OCI-LY7 (cell line): Measurements from ENCODE around the gene SMTNL1. TPM values are rescaled to one million over a fixed set of nuclear protein-coding genes. Genes with fewer than 3 reads are reported as not detected.

Source experiments
- BruUV-seq: library from RNA; stranded (reverse); fragments of 400-500 nt; replicated peaks from 2 replicates; lab custom pipeline; 2021; lab: Mats Ljungman, UMichigan
- CTCF ChIA-PET: fragments of 300-600 bp; sonication (Branson Sonifier 250); formaldehyde crosslinking; loops from one replicate; lab custom pipeline; 2022; ENCODE audit warnings: antibody characterized with exemption; ENCODE audit not compliant: unreplicated experiment; lab: Charles Lee
- POLR2A ChIA-PET: fragments of 300-600 bp; sonication (Branson Sonifier 250); formaldehyde crosslinking; loops from one replicate; lab custom pipeline; 2022; ENCODE audit warnings: antibody characterized with exemption; lab: Charles Lee
- DNase-seq: peaks from one replicate; pipeline ENCODE4 v3.0.0-alpha.2; 2015; ENCODE audit warnings: low spot score
- H2AFZ ChIP-seq: fragments of 200-600 bp; sonication (generic), shearing (Covaris generic); 2 replicates; pipeline ENCODE4 v1.6.1; 2014; ENCODE audit warnings: mild to moderate bottlenecking, antibody characterized with exemption, low read length, moderate library complexity
- H3K27ac ChIP-seq: fragments of 200-600 bp; sonication (generic); 2 replicates; pipeline ENCODE4 v1.5.1; 2014; ENCODE audit warnings: mixed run types, low read depth, mild to moderate bottlenecking, moderate library complexity, low read length, inconsistent platforms; ENCODE audit not compliant: poor library complexity, severe bottlenecking
- H3K36me3 ChIP-seq: fragments of 200-600 bp; sonication (generic); 2 replicates; pipeline ENCODE4 v1.6.1; 2014; ENCODE audit warnings: mild to moderate bottlenecking, antibody characterized with exemption, low read length, moderate library complexity, mixed read lengths; ENCODE audit not compliant: insufficient read depth
- H3K4me1 ChIP-seq: fragments of 200-600 bp; sonication (generic); 2 replicates; pipeline ENCODE4 v1.5.1; 2014; ENCODE audit warnings: mild to moderate bottlenecking, low read length; ENCODE audit not compliant: insufficient read depth, poor library complexity, severe bottlenecking
- H3K4me2 ChIP-seq: fragments of 200-600 bp; sonication (generic); 2 replicates; pipeline ENCODE4 v1.6.1; 2014; ENCODE audit warnings: mild to moderate bottlenecking, low read length
- H3K4me3 ChIP-seq: fragments of 200-600 bp; sonication (generic); 2 replicates; pipeline ENCODE4 v1.5.1; 2014; ENCODE audit warnings: mild to moderate bottlenecking, low read depth, low read length; ENCODE audit not compliant: poor library complexity, severe bottlenecking
- H3K79me2 ChIP-seq: fragments of 200-600 bp; sonication (generic); 2 replicates; pipeline ENCODE4 v1.6.1; 2016; ENCODE audit warnings: low read depth, mild to moderate bottlenecking, low read length, moderate library complexity, mixed read lengths; ENCODE audit not compliant: insufficient read depth
- H3K9me2 ChIP-seq: fragments of 200-600 bp; sonication (generic); 2 replicates; pipeline ENCODE4 v1.6.1; 2016; ENCODE audit warnings: mild to moderate bottlenecking, low read length, mixed read lengths; ENCODE audit not compliant: insufficient read depth
- H3K9me3 ChIP-seq: fragments of 200-600 bp; sonication (generic); 2 replicates; pipeline ENCODE4 v1.6.1; 2014; ENCODE audit warnings: mild to moderate bottlenecking, mixed run types, low read length, mixed read lengths
- H4K20me1 ChIP-seq: fragments of 200-600 bp; sonication (generic); 2 replicates; pipeline ENCODE4 v1.6.1; 2014; ENCODE audit warnings: mild to moderate bottlenecking, antibody characterized with exemption, low read length, moderate library complexity, mixed read lengths; ENCODE audit not compliant: insufficient read depth
- EZH2phosphoT487 ChIP-seq: fragments of 200-600 bp; sonication (generic); IDR thresholded peaks from 2 replicates; pipeline ENCODE4 v1.6.1; 2018; ENCODE audit warnings: low read depth, borderline replicate concordance, mild to moderate bottlenecking, mixed run types, antibody characterized with exemption, low read length, moderate library complexity, mixed read lengths
- intact Hi-C: fragments of 100-400 bp; cut with micrococcal nuclease; formaldehyde crosslinking; loops from one replicate; pipeline ENCODE4 v1.10.0; 2022; ENCODE audit not compliant: unreplicated experiment
- total RNA-seq, 2 experiments: library from RNA; depleted of rRNA in 1 of 2; stranded (reverse); fragments of >200 nt in 1 of 2; shearing (Covaris generic) in 1 of 2; gene quantifications; 2 replicates each; pipeline ENCODE4 v1.2.3, GENCODE V29; 2014 to 2022
- TF ChIP-seq, protein P1 (sequence below): fragments of 200-600 bp; sonication (generic); conservative IDR thresholded peaks from 2 replicates; pipeline ENCODE4 v1.5.1; 2014; ENCODE audit warnings: mild to moderate bottlenecking, antibody characterized with exemption, low read length, moderate library complexity, mixed read lengths

The SMTNL1 gene
- total RNA-seq, 2 experiments from 2014 or later = not detected

GRCh38 chr11:57513911-57514537 lies 23.4 kb upstream of the SMTNL1 start:
- peak overlapping the region; percentile 91 for H3K4me3 ChIP-seq
- peak overlapping the region; percentile 79; the same call in 1 of the 2 replicates for H2AFZ ChIP-seq
- POLR2A ChIA-PET = interaction anchor here (0.6 to 5.9 kb wide), 9 partner anchors 8 to 149 kb away, joined by 3 to 64 read pairs (median 5); partner anchors contain the start of gene TIMM10
- H3K9me3 ChIP-seq = no peaks in the 10 kb centered on the region
- no peaks in the 10 kb centered on the region for H3K9me2 ChIP-seq
- peaks cover 43% of the 10 kb centered on the region for H3K4me1 ChIP-seq
- BruUV-seq = no TSS peak
- peaks cover 40% of the 10 kb centered on the region; the same call in 1 of the 2 replicates for H3K79me2 ChIP-seq
- intact Hi-C loops = loop anchor here (5.0 to 10.0 kb wide), 2 partner anchors 153 to 1581 kb away; partner anchors contain the start of gene ZDHHC5
- TF ChIP-seq EZH2phosphoT487 = no peak
- TF ChIP-seq, protein P1, sequence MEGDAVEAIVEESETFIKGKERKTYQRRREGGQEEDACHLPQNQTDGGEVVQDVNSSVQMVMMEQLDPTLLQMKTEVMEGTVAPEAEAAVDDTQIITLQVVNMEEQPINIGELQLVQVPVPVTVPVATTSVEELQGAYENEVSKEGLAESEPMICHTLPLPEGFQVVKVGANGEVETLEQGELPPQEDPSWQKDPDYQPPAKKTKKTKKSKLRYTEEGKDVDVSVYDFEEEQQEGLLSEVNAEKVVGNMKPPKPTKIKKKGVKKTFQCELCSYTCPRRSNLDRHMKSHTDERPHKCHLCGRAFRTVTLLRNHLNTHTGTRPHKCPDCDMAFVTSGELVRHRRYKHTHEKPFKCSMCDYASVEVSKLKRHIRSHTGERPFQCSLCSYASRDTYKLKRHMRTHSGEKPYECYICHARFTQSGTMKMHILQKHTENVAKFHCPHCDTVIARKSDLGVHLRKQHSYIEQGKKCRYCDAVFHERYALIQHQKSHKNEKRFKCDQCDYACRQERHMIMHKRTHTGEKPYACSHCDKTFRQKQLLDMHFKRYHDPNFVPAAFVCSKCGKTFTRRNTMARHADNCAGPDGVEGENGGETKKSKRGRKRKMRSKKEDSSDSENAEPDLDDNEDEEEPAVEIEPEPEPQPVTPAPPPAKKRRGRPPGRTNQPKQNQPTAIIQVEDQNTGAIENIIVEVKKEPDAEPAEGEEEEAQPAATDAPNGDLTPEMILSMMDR = no peak
- H4K20me1 ChIP-seq = no peaks in the 10 kb centered on the region
- CTCF ChIA-PET = interaction anchor here (1.5 to 5.2 kb wide), 2 partner anchors 13 to 20 kb away, joined by 8 to 21 read pairs; no protein-coding TSS in a partner anchor
- peak; percentile 62 for DNase-seq
- peak overlapping the region; percentile 87 for H3K4me2 ChIP-seq
- H3K27ac ChIP-seq = peak overlapping the region; percentile 65
- H3K36me3 ChIP-seq = peaks cover 21% of the 10 kb centered on the region

DNA sequence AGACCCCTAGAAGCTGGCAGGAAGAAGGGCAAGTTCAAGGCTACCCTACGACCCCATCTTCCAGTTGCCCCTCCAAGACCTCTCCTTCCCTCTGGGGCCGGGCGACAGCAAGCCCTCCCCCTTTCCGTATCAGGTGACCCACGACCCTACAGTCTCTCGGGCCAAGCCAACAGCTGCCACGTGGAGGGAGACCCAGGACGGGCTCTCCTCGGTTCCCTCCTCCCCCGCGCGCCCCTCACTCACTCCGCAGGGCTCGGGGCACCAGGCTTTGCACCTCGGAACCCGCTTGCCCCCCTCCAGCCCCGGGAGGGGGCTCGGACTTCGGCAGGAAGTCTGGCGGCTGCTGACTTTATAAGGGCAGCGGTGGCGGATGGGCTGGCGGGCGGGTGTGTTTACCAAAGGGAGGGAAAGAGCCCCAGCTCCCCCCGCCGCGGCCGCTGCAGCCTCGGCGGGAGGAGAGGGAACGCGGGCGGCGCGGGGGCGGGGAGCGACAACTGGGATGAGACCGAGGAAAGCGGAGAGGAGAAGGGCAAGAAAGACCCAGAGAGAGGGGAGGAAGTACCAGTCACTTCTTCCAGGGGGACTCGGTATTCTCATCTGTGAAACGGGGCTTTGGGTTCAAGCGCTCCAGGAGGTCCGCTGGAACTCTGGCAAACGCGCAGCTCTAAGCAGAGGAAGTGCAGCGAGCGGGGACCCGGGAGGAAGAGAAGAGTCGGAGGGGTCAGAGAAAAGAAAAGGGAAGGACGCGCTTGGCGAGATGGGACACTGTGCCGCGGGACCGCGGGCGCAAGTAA lies 22.7 kb upstream of the SMTNL1 start:
- H3K4me1 ChIP-seq = peaks cover 43% of the 10 kb centered on the region
- TF ChIP-seq, protein P1 = no peak
- no peak for TF ChIP-seq EZH2phosphoT487
- H3K27ac ChIP-seq = peak overlapping the region; percentile 65
- H3K36me3 ChIP-seq = peaks cover 21% of the 10 kb centered on the region
- DNase-seq = peak; percentile 65
- CTCF ChIA-PET = interaction anchor here (1.5 to 5.2 kb wide), 2 partner anchors 13 to 21 kb away, joined by 8 to 21 read pairs; no protein-coding TSS in a partner anchor
- H3K9me2 ChIP-seq = no peaks in the 10 kb centered on the region
- H3K79me2 ChIP-seq = peaks cover 40% of the 10 kb centered on the region; the same call in 1 of the 2 replicates
- no peaks in the 10 kb centered on the region for H4K20me1 ChIP-seq
- POLR2A ChIA-PET = interaction anchor here (0.6 to 5.9 kb wide), 8 partner anchors 8 to 149 kb away, joined by 3 to 64 read pairs (median 6); partner anchors contain the start of gene TIMM10
- H2AFZ ChIP-seq = peak overlapping the region; percentile 79
- peak overlapping the region; percentile 91 for H3K4me3 ChIP-seq
- BruUV-seq = no TSS peak
- H3K4me2 ChIP-seq = peak overlapping the region; percentile 87
- H3K9me3 ChIP-seq = no peaks in the 10 kb centered on the region
- intact Hi-C loops = loop anchor here (5.0 to 10.0 kb wide), 2 partner anchors 153 to 1580 kb away; partner anchors contain the start of gene ZDHHC5
